GM19468 (cell line): ENCODE measurements around the gene ILKAP.

Experiments used
- ATAC-seq: cut with Tn5 transposase; IDR thresholded peaks from one replicate; pipeline ENCODE4 v1.9.1; 2021; ENCODE audit warnings: mild to moderate bottlenecking, moderate library complexity, moderate number of reproducible peaks; ENCODE audit not compliant: unreplicated experiment; ENCODE audit errors: extremely low read depth

ILKAP gene

DNA sequence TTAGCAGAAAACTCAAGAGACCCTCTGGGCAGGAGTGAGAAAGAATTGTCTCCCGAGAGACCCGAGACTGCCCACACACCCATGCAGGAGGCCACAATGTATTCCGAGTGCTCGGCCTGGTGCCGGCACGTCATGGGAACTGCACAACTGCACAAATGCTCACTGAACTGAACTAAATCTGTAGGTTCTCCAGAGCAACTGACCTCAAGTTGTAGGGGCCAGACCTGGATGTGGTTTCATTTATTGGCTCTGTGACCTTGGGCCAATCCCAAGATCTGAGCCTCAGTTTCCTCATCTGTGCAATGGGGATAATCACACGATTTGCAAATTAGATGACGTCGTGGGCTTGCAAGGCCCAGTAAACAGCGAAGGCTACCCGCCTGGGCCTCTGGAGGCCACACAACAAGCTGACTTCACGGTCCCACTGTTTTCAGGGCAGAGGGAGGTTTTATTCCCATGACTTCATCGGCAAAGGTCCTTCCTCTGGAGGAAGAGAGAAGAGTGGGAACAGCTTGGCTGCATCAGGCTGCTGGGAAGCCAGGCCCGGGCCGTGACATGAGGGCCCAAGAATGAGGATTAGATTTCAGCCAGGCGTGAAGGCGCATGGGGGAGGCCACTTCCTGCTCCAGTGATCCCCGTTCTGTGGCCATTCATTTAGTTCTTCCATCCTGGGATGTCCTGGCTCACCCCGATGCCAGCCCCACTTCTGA lies 48.3 kb downstream of the ILKAP start:
- no peak for ATAC-seq

DNA sequence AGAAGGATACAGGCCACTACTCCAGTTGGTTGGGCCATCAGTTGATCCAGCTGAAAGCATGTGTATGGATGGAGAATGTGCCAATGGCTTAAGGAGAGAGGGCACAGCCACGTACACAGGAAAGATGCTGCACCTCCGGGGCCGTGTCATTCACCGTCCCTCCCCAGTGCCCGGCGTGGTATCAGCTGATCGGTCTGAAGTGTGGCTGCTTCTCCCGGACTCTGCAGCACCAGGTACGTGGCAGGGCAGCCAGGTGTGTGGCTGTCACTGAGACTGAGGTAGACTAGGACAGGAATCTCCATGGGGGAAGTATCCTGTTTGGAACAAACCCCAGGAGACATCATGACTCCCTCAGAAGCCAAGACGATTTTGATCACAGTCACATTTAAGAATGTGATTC lies 48.9 kb downstream of the ILKAP start:
- ATAC-seq = no peak

DNA sequence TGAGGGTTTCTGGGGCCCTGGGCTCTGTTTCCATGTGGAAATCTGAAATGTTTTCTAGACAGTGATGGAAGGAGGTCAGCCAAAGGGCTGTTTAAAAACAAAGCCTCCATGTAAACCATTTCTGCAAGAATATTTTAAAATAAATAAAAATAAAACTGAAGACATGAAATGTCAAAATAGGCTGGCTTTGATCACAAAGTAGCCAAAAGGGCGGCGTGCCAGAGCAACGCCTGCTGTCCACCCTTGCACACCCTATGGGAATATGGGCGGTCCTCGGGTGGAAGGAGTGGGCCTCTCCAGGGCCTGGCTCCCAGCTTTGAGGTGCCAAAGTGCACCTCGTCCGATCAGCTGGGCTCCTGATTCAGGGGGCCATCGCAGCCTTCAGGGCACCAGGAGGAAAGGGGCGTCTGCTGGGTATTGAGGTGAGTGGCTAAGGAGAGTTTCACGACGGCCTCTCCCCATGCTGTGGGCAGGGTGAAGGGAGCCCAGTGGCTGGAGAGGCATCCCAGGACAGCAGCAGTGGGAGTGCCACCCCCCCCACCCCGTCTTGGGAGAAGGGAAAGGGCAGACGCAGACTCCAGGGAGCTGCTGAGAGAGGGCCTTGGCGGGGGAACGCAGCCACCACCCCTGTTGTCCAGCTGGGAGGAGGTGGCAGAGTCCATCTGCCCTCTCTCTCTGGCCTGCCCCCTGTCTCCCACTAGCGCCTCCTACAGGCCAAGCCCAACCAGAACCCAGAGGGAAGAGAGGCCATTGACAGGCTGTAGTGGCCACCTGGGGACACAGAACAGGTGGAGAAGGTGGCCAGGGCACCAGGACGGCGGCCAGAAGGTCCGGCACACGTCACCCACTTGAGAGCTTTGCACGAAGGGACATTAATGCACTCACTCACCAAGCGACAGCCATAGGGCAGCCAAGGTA lies 50.5 kb downstream of the ILKAP start:
- no peak for ATAC-seq

DNA sequence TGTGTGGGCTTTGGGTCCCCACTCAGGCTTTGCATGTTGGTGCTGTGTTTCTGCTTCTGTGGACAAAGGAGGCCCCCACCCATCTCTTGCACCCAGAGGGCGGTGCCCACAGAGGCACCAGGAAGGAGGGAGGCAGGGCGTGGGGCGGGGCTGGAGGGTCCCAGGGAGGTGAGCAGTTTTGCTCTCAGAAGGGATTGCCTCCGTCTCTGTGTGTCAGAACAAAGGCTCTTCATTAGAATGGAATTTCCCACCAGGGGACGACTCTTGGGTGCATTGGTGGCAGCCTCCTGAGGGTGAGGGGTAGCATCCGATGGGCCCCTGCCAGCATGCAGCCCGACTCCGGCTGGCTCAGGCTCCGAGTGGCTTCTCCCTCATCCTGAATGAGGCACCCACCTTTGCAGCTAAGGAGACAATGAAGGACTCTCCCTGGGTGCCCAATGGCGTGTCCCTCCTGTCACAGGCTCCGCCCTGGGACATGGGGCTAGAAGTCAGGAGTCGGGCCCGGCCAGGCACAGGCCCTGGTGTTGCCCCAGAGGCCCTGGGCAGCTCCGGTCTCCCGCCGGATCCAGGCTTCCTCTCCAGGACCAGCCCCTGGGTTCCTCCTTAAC lies 51.8 kb downstream of the ILKAP start:
- no peak for ATAC-seq

DNA sequence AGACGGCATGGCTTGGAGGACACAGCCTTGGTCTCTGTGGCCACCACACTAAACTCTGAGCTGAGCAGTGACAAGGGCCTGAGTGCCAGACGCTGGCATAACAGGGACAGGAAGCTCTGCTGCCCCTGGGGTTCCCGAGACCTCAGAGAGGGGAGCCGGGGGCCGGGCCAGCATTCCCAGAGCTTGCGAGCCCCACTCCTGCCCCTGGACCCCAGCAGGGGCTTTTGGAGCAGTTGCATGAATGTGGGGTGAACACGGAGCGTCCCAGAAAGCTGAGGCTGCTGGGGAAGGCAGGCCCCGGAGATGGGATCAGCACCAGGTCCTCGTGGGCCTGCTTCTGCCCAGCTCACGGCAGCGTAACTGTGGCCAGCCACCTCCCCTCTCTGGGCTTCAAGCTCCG lies 52.3 kb downstream of the ILKAP start:
- no peak for ATAC-seq

DNA sequence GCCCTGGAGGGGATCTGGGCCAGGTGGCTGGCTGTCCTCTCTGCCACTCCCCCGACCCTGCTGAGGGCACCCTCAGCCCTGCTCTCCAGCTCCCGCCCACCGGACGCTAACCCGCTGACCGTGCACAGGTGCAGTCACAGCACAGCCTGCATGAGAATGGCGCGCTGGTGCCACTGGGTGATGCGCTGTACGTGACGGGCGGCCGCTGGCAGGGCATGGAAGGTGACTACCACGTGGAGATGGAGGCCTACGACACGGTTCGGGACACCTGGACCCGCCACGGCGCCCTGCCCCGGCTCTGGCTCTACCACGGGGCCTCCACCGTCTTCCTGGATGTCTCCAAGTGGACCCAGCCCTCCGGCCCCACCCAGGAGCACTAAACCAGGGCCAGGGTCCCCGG lies 52.8 kb downstream of the ILKAP start:
- no peak for ATAC-seq

DNA sequence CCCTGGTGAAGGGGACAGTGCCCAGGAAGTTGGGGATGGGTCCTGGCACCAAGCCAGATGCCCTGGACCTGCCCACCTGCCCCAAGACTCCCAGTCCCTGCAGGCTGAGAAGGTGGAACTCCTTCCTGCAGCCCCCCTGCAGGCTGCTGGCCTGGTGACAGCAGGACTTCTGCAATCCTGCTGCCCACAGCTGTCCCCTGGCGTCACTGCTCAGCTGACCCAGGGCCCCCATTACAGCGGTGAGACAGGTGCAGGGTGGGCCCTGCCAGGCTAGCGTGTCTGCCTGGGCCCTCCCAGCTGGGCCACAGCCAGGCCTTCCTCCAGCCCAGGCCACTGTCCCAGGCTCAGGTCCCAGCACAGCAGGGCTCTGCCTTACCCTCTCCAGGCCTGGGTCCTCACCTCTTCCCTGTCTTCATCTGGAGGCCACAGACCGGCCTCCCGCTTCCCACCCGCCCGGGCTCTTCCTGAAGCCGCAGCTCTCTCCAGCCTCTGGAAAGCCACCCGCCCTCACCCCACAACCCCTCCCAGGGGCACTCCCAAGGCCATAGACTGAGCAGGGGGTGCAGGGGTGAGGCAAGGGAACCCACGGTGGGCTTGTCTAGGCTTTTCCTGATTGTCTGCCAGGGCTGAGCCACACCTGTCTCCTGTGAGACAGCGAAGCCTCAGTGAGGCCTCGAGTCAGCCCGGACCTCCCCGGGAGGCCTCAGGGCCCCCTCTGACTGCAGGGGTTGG lies 53.5 kb downstream of the ILKAP start:
- no peak for ATAC-seq

DNA sequence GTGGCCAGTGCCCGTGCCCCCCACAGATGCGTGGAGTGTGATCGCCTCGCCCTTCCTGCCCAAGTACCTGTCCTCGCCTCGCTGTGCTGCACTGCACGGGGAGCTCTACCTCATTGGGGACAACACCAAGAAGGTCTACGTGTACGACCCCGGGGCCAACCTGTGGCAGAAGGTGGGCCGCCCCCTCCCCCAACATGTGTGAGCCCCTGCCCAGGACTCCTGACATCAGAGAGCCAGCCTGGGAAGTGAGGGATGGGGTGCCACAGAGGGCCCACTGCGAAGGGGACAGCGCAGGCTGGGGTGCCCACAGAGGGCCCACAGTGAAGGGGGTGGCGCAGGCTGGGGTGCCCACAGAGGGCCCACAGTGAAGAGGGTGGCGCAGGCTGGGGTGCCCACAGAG lies 54.5 kb downstream of the ILKAP start:
- ATAC-seq = no peak

DNA sequence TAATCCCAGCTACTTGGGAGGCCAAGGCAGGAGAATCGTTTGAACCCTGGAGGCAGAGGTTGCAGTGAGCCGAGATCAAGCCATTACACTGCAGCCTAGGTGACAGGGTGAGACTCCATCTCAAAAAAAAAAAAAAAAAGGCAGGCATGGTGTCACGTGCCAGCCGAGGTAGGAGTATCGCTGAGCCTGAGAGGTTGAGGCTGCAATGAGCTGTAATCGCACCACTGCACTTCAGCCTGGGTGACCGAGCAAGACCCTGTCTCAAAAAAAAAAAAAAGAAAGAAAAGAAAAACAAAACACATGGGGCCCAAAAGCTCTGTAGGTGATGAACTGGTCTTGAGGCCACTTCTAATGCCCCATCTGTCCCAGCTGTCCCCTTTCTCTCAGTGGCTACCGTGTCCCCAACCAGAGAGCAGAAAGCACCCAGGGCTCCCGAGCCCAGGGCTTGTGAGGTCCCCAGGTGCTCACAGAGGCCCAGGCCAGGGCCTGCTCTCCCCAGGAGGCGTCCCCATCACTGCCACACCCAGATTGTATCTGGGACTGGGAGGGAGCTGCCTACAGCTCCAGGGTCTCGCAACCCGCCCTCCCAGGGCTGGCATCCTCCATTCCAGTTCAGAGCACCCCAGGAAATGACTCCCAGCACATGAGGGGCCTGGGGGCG lies 56.5 kb downstream of the ILKAP start:
- ATAC-seq = no peak

DNA sequence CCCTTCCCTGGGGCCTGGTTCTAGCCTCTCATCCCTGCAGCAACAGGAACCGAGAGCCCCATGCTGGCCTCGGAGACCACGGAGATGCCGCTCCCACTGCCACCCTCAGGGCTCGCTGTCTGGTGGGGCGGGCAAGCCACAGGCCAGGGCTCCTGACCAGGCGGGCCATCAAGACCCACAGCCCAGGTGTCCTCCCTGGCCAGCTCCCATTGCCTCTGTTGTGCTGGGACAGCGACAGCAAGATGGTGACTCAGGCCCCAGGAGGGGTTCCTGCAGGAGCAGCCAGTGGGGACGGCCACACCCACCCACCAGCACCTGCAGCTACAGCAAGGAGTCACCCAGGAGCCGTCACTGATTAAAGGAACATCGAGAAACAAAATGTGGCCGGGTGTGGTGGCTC lies 57.6 kb downstream of the ILKAP start:
- ATAC-seq = no peak

DNA sequence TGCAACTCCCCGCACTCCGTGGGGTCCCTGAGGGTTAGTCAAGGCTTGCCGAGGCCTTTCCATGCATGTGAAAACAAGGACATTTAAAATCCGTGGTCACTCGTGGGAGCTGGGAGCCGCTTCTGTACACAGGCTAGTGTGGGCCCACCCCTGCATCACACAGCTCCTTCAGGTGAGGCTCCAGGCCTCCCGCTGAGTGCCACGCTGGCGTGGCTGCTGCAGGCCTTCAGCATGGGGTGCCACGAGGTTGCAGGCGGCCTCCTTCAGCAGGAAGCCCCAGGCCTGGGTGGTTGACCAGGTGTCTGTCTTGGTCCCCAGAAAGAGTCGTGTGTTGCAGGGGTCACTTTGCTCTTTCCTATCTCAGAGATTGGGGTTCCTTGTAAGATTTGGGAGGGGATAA lies 58.4 kb downstream of the ILKAP start:
- no peak for ATAC-seq

DNA sequence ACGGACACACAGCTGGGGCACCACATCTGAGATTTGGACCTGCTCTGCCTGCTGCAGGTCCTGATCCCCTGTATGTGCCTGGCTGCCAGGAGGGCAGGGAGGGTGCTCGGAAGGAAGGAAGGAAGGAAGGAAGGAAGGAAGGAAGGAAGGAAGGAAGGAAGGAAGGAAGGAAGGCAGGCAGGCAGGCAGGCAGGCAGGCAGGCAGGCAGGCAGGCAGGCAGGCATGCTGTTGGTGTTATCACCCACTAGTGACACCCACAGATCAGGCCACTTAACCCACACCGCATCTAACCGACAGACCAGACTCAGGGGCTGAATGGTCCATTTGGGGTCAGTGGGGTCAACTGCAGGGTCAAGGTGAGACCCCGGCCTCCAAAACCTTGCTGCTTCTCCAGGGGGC lies 59.2 kb downstream of the ILKAP start:
- no peak for ATAC-seq

DNA sequence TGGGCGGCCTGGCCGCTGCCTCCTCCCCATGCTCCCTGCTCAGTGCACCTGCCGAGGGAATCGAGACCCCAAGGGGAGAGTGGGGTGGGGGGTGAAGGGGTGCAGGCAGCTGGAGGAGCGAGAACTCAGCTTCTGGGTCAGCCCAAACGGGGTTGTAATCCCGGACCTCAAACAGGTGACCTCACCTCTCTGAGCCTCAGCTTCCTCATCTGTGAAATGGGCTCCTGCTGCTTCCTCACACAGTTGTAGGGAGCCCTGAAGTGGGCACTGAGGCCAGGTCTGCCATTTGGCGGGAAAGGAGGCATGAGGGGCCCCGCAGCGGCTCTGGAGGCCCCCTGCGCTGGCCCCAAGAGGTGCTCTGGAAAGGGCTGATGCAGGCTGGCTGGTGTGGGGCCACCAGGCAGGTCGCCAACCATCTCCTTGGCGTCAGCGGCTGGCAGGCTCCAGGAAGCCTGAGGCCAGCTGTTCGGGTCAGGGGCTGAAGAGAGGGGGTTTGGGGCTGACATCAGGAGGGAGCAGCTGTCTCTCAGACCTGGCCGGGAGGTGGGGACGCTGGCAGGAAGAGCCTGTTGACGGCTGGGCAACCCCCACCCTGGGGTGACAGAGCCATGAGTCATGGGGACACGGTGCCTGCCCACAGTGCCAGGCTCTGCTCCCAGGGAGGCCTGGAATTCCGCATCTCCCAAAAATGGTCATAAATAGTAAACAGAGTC lies 60.1 kb downstream of the ILKAP start:
- ATAC-seq = no peak

DNA sequence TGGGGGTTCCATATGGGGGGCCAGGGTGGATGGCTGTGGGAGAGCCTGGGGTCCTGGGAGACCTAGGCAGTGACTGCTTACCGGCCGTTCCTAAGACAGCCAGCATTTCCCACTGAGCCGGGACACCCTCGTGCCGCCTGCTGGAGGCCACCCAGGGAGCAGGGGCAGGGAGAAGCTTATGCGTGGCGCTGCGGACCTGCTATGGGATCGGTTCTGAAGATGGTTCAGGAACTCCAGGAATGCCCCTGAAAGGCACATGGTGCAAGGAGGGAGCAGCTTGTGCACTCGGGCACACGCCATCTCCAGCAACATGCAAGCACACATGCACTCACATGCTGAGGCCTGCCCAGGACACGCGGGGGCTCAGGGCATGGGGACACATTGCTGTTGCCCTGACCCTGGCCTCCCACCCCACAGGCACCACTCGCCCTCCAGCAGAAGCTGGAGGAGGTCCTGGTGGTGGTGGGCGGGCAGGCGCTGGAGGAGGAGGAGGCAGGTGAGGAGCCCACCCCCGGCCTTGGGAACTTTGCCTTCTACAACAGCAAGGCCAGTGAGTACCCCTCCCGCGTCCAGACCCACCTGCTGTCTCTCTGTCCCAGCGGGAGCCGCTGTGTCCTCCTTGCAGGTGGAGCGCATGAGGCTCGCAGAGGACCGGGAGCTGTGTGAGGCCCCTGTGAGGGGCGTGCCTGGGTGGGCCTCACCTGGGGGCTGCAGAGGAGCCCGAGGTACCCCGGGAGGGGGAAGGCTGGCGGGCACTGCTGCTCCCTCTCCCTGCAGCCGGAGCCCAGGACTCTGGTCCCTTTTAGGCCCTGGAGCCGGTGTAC lies 60.9 kb downstream of the ILKAP start:
- no peak for ATAC-seq

DNA sequence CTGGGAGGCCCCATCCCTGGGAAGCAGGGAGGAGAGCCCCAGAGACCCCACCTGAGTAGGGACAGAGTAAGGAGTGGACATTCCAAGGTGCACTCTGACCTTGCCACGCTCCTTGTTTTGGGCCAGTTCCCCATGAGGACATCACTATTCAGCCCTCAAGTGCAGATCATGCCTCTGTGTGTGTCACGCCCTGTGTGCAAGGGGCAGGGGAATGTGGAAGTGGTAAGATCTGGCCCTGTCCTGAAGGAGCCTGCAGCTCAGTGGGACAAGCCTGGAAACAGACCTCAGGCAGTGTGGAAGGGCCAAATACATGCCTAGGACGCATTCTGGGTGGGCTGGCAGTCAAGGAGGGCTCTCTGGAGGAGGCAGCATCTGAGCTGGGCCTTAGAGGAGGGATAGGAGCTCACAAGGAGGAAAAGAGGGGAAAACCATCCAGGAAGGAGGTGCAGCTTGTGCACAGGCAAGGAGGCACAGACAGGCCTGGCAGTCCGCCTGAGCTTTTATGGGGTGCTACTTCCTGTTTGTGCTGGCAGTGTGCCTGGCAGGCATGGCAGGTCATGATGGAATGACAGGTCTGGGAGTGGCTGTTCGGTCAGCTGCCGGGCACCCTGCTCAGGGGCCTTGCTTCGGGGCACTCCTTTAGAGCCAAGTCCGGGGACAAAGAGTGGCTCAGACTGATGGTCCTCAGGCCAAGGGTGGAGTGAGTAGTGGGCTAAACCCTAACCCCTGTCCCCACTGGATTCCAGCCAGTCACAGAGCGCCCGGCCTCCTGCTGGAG lies 61.8 kb downstream of the ILKAP start:
- no peak for ATAC-seq

DNA sequence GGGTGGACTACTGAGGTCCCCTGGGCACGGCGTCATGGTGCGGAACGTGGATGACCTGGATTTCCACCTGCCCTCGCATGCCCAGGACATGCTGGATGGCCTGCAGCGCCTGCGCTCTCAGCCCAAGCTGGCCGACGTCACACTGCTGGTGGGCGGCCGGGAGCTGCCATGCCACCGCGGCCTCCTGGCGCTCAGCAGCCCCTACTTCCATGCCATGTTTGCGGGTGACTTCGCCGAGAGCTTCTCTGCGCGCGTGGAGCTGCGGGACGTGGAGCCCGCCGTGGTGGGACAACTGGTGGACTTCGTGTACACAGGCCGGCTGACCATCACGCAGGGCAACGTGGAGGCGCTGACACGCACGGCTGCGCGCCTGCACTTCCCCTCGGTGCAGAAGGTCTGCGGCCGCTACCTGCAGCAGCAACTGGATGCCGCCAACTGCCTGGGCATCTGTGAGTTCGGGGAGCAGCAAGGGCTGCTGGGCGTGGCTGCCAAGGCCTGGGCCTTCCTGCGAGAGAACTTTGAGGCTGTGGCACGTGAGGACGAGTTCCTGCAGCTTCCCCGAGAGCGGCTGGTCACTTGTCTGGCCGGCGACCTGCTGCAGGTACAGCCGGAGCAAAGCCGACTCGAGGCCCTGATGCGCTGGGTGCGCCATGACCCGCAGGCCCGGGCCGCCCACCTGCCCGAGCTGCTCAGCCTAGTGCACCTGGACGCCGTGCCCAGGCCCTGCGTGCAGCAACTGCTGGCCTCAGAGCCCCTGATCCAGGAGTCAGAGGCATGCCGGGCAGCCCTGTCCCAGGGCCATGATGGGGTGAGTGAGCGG lies 62.6 kb downstream of the ILKAP start:
- no peak for ATAC-seq

DNA sequence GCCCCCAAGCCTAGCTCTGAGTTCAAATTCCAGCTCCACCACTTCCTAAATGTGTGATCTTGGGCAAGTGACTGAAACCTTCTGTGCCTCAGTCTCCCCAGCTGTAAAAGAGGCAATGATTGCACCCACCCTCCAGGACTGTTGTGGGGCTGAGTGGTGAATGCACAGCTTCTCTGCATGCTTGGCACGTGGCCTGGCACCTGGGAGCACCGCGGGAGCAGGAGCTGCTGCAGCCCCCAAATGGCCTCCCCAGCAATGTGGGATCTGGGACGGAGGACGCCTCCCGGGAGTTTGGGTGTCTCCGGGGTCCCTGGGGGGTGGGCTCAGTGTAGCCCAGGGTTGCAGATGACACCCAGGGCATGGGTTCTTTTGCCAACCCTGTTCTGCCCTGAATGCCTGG lies 63.5 kb downstream of the ILKAP start:
- no peak for ATAC-seq
